NCI-H510A (cell line): ENCODE measurements around the gene KLHL15.
"Not testable (repeated sequence)": the region's sequence is repeated elsewhere in the genome, so short reads cannot be mapped to it uniquely, and the experiment has no call there.

ENCODE experiments used
- DNase-seq: peaks from one replicate; lab custom pipeline; 2025; lab: John Stamatoyannopoulos, UW

Gene KLHL15

DNA sequence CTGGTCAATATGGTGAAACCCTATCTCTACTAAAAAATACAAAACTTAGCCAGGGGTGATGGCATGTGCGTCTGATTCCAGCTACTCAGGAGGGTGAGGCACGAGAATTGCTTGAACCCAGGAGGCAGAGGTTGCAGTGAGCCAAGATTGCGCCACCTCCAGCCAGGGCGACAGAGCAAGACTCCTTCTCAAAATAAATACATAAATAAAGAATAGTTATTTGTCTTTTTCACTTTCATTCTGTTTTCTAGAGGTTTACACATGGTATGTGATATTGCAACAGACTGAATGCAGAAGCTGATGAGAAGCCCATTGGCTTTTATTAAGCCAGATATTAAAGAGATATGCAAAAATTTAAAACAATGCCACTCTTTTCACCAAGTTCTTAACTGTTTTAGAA, 8.2 kb downstream of the KLHL15 start:
- DNase-seq: no peak

DNA sequence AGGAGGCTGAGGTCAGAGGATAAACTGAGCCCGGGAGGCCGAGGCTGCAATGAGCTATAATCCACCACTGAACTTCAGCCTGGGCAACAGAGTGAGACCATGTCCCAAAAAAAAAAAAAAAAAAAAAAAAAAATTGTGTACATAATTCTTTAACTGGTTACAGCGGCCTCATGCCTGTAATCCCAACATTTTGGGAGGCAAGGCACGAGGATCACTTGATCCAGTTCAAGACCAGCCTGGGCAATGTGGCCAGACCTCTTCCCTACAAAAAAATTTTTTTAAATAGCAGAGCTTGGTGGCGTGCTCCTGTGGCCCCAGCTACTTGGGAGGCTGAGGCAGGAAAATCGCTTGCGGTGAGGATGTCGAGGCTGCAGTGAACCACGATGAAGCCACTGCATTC, 9.3 kb downstream of the KLHL15 start:
- DNase-seq: no peak

DNA sequence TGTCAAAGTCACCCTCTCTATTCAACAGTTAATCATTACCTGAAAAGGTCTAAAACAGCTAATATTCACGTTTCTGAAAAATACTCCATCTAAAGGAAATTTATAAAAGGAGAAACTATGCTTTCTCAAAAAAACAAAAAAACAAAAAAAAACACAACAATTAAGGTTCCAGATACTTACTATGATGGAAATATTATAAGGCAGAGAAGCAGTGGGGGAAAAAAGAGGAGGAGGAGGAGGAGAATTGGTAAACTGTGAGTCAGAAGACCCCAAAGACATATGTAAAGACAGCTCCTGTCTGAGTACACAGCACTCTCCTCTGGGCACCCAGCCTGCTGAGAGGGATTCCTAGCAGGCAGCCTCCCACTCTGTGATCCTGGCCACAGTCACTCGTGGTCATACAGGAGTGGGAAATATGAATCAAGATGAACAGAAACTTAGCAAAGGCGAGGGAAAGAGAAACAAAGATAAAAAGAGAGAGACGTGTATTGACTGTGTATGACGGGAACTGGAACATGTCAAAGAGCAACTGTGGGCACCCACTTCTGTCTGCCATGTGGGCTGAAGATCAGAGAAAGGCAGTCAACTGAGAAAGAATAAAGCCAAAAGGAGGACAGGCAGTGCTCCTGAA, 12.5 kb downstream of the KLHL15 start:
- DNase-seq: no peak

DNA sequence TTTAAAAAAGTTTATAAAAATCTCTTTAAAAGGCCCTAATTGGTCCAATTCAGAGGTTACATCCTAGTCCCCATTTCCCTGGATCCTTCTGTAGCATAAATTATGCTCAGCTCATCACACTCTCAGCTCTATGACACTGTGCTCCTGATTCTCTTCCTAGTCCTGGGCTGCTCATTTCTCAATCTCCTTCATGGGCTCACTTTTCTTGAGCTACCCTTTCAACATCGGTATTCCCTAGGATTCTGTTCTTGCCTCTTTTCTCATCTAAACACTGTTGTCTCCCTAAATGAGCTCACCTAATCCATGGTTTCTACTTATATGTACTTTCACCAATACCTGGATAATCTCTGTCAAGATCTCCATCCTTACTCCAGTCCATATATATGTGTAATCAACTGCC, 14.7 kb downstream of the KLHL15 start:
- no peak for DNase-seq

DNA sequence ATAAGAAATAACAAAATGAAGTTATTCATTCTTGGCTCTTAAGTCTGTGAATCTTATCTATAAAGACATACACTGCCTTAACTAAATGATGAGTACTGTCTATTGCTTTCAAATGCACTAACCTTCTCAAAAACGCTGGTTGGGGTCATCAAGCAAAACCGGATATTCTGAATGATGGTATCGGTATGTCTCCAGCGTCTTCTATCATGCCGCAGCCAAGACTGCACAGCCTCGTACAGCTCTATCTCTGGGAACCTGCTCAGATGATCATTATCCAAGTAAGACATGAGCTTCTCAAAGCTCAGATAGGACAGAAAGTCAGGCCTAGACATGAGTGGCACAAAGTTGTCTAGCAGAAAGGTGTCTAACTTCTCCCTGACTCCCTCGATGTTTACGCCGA, 21.1 kb downstream of the KLHL15 start:
- no peak for DNase-seq

DNA sequence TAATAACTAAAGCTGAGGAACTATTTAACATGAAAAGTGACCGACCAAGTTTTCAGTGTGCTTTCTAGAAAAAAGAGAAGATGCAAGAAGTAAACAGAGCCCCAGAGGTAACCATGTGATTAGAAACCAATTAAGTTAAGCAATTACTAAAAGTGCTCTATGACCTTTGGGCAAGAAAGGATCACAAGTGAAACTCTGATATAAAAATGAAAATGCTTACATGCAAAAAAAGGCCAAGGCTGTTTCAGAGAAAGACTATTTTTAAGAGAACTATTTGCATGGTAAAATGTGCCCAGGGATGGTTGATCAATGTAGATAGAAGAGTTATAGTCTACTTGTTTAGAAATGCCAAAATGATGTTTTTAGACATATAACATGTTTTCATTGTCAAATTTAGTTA, 22.0 kb downstream of the KLHL15 start:
- DNase-seq: no peak

DNA sequence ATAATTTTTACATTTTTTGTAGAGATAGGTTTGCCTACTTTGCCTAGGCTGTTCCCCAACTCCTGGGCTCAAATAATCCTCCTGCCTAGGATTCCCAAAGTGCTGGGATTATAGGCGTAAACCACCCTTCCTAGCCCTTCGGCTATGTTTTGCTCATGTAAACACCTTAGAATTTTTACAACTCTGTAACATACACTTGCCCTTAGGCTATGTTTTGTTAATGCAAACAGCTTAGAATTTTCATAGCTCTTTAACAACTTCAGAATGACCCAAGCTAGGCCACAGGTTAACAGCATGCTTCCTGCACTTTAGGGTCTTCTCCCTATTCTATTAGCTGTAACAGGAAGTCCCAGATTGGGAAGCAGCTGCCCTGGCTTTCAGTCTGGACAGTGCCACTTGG, 24.2 kb downstream of the KLHL15 start:
- DNase-seq: no peak

DNA sequence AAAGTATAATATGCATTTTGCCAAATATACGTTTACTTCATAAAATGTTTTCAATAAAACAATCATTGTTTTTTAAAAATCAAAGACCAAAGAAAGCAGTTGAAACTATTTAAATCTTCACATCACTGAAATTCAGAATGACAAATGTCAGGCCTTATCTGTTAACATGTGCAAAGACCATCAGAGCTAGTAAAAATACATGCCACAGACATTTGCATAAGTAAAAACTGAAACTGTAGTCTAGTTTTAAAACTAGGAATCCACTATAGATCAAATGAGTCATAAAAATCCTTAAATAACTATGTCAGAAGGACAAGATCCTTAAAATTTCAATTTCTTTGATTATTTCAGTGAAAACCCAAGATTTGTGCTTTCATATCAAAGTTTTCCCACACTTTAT, 24.8 kb downstream of the KLHL15 start:
- DNase-seq: no peak

DNA sequence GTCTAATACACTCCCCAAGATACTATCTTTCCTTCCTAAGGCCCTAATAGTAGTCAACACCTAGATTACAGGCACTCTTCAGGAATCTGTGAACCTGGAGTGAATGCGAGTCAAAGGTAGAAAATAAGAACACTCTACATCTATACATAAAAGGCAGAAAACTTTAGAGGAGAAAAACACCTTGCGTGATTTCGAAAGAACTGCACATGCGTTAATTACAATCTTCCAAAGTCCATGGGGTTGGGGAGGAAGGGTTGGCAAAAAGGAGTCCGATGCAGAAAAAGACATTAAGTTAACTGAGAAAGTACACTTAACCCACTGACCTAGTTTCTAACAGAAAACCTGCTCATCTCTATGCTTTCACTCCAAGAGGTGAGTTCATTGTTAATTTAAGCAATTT, 27.3 kb downstream of the KLHL15 start:
- no peak for DNase-seq

DNA sequence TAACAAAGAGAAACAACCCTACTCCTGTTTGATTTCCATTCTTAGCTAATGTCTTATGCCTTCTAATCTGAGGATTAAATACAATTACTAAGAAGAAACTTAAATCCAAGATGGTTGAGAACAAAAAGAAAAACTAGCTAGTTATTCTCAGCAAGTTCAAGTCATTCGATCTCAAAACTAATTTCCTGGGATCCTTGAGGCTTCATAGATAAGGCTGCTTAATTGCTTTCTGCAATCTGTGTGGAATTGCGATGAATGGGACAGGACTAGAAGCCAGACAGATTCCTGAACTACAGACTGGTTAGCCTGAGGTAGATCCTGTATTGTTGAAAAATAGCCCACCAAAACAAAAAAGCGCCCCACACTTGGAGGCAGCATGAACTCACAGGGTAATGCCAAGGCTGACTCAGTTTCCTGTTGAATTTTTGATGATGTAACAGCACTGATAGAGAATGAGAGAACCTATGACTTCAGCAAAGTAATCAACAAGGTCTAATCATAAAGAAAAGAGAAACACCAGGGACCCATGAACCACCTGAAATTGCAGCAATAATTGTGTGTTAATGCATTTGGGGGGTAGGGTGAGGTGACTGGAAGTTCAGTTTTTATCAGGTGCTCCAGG, 33.9 kb downstream of the KLHL15 start:
- DNase-seq: no peak

DNA sequence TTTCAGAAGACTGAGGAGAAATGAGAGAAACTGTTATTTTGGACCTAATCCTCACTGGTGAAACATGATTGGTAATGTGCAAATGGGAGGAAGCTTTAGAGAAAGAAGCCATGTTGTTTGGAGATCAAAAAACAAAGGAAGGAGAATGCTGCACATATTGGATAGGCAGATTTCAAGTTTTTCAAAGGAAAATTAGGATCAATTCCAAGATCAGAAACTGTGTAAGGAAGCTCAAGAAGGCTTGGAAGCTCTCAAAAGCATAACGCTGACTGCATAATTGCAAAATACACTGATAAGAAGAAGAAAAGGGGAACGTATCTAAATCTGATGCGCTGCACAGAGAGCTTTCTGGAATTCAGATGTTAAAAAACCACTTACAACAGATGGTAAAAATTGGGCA, 34.6 kb downstream of the KLHL15 start:
- DNase-seq: no peak

DNA sequence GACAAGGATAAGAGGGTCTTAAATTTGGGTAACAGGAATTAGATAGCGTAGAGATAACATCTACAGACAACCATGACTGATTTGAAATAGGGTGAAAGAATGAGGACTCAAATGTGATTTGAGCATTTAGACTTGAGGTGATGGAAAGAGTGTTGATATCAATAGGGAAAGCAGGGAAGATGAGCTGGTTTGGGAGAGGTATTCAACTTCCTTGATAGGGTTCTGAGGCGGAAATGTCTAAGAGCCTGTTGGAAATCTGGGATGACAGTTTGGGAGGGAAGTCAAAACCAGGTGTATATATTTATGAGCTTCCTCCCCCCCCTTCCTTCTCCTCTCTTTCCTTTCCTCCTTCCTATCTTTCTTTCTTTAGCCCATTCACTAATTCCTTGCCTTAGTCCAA, 36.5 kb downstream of the KLHL15 start:
- no peak for DNase-seq

DNA sequence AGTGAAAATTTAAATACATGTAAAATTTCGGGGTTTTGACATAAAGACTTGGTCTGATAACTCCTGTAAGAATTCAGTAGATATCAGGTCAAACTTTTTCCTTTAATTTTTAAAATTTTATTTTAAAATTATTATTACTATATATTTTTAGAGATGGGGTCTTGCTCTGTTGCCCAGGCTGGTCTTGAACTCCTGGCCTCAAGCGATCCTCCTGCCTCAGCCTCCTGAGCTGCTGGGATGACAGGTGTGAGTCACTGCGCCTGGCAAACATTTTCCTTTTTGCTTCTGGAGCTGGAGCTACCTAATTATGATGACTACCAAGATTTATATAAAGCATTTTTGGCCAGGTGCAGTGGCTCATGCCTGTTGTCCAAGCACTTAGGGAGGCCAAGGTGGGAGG, 37.3 kb downstream of the KLHL15 start:
- no peak for DNase-seq

DNA sequence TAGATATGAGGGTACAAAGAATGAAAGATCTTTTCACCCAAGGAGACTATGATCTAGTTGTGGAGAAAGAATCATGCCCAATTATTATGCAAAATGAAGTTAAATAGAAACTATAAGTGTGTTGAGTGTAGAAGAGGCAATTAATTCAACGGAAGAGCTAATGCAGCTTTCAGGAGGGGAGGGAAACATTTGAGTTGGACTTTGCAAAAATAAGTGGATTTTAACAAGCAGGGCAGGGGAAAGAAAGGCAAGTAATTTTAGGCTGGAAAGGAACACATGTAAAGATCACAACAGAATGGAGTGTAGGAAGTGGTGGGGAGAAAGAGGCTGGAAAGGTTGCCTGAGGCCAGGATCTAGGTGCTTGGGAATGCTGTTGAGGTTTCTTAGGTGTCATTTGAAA, 44.1 kb downstream of the KLHL15 start:
- DNase-seq: no peak

DNA sequence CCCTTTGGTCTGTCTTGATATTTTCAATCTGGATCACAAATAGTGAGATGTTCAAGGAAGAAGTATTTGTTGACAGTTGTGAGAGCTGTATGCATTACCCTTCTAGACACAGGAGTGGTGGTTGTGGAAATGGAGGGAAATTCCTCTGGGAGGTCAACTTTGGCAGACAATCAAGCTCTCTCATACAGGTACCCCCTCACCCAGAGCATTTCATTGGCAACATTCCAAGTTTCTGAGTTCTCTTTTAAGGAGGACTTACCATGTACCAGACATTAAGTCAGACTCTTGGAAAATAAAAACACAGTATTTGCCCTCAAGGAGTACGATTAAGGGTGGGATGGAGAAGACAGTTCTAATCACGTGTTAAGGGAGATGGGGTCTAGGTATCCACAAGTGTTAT, 45.3 kb downstream of the KLHL15 start:
- no peak for DNase-seq

DNA sequence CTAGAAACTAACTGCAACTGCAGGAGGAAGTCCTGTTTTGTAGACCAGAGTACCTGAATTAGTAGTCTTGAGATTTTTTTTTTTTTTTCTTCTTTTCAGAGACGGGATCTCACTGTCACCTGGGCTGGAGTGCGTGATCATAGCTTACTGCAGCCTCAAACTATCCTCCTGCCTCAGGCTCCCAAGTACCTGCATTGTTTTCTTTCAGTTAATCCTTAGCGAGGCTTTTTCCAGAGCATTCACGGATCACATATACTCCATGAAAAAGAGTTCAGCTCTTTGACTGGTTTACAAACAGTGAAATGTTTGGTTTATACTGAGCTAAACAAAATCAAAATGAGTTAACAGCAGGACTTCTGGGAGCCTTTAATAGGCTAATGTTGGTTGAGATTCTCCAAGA, 45.8 kb downstream of the KLHL15 start:
- no peak for DNase-seq

DNA sequence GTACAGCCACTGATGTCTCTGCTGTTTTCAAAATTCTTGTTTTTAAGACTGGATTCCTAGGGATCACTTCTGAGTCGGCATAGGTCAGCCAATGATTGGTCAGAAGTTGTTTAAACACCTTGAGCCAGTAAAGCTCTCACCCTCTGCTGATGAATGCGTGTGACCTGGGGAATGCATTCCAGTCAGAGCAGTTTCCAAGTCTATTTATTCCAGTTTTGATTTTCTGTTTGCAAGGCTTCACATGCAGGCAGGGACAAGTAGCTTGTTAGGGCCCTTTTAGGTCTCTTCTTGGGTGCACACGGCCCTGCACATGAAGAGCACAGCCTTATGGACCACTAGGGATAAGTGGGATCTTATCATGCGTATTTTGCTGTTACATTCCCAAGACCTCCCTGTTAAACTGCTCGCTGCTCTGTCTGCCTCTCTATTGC, 47.0 kb downstream of the KLHL15 start:
- no peak for DNase-seq

DNA sequence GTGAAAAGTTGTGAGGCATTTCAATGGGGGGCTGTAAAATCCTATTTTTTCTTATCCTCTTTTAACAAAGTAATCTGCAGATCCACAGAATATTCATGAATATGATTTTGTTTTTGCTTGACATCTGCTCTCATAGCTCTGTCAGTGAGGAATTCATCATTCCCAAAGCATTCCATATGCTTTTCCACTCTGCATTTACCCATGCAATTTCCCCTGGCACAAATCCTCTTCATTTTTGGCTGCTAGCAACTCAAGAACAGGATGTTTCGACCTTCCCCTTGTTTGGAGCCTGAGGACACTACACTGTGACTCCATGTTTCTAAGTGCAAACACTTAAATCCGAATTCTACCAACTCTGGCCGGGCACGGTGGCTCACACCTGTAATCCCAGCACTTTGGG, 48.5 kb downstream of the KLHL15 start:
- DNase-seq: no peak

DNA sequence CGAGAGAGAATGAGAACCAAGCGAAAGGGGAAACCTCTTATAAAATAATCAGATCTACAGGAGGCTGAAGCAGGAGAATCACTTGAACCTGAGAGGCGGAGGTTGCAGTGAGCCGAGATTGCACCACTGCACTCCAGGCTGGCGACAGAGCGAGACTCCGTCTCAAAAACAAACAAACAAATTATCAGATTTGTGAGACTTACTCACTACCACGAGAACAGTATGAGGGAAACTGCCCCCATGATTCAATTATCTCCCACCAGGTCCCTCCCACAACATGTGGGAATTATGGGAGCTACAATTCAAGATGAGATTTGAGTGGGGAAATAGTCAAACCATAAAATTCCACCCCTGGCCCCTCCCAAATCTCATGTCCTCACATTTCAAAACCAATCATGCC, 61.4 kb downstream of the KLHL15 start:
- not testable (repeated sequence) for DNase-seq

DNA sequence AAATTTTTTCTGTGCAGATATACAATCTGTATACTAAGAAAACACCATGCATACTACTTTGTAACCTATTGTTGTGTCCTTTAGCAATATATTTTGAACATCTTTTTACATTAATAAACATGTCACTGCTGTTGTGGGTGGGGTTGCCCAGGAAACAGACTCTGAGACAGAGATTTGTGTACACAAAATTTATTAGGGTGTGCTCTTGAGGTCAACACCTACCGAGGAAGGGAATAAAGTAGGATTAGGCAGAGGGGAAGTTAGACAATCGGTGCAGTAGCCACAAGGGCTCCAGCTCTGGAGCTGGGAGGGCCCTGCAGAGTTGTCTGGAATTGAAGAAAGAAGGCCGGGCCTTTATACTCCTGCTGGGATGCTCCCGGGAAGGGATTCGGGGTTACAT, 62.8 kb downstream of the KLHL15 start:
- DNase-seq: no peak

DNA sequence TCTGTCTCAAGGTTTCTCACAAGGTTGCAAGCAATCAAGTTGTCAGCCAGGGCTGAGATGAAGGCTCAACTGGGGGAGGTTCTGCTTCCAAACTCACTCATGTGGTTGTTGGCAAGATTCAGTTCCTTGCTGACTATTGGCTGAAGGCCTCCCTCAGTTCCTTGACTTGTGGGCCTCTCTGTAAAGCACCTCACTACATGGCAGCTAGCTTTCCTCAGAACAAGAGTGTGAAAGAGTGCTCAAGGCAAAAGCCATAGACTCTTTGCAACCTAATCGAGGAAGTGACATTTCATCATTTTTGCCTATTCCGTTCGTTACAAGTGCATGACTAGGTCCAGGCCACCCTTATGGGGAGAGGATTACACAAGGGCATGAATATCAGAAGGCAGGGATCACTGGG, 67.2 kb downstream of the KLHL15 start:
- DNase-seq: no peak

DNA sequence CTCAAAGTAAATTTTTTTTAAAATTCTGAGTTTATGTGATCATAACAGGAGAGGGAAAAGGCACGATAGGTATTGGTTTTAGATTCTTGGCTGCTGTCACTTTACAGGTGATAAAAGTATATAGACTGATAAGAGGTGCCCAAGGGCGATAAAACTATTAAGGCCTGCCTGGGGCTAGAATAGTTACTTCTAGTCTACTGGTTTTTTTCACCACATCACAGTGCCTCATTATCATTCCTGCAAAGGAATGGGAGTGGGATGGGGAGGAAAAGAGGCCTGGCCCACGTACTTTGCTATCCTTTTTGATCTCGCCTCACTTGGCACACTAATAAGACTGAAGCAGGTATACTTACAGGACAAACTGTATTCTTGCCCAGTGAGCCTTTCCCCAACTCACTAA, 72.6 kb downstream of the KLHL15 start:
- DNase-seq: no peak

DNA sequence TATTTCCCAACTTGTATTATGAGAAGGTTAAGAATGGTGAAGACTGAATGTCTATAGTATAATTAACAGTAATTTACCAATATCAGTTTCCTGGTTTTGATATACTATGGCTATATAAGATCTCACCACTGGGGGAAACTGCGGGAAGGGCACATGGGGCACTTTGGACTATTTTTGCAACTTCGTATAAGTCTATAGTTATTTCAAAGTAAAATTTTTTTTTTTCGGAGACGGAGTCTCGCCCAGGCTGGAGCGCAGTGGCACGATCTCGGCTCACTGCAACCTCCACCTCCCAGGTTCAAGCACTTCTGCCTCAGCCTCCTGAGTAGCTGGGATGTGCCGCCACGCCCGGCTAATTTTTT, 73.1 kb downstream of the KLHL15 start:
- DNase-seq: no peak
